ENCODE results near the gene KCNK13.
"Not testable (repeated sequence)": the region's sequence is repeated elsewhere in the genome, so short reads cannot be mapped to it uniquely, and the experiment has no call there.

The KCNK13 gene

DNA sequence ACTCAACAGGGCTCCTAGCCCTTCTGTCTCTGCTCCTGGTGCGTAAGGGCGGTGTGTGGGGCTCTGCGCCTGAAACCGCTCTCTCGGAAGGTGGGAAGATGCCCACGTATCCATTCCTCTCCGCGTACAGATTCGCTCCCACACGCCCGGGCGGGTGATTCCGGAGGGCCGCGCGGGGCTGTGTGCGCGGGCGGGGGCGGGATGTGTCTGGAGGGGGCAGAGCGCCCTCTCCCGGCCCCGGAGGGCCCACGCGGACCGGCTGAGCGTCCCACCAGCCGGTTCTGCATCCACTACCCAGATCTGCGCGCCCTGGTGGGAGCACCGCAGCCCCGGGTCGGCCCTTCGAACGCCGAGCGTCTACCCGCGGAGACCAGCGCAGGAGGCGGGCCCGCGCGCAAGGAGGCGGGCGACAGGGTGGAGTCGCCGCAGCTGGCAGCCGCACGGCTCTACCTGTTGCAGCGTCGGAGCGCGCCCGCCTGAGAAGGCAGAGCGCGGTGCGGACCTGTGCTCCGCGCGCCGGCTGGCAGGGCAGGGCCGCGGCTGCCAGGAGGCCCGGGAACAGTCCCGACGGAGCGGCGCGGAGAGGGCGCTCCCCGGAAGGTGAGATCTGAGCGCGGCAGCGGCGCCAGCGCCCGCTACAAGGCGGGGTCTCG is 1.4 kb upstream of the KCNK13 start:
- Histone ChIP-seq H3K9me3 (ENCODE audit: control insufficient read depth, low read length) (no peaks in the 10 kb centered on the region), H3K4me1 (ENCODE audit: control insufficient read depth, insufficient read depth, low read length, poor library complexity, severe bottlenecking) (peaks cover 26% of the 10 kb centered on the region), H3K4me3 (ENCODE audit: insufficient read depth, low read depth, low read length, poor library complexity, severe bottlenecking) (peak overlapping the region; percentile 51), H3K27me3 (replicated peaks; ENCODE audit: control insufficient read depth, insufficient read depth, low read length, poor library complexity, severe bottlenecking) (peaks cover 34% of the 10 kb centered on the region), H3K27ac (ENCODE audit: insufficient read depth, low read length, poor library complexity, severe bottlenecking) (no peak overlapping the region), H3K36me3 (ENCODE audit: control insufficient read depth, insufficient read depth, low read length) (no peaks in the 10 kb centered on the region)
- DNase-seq, result no peak

DNA sequence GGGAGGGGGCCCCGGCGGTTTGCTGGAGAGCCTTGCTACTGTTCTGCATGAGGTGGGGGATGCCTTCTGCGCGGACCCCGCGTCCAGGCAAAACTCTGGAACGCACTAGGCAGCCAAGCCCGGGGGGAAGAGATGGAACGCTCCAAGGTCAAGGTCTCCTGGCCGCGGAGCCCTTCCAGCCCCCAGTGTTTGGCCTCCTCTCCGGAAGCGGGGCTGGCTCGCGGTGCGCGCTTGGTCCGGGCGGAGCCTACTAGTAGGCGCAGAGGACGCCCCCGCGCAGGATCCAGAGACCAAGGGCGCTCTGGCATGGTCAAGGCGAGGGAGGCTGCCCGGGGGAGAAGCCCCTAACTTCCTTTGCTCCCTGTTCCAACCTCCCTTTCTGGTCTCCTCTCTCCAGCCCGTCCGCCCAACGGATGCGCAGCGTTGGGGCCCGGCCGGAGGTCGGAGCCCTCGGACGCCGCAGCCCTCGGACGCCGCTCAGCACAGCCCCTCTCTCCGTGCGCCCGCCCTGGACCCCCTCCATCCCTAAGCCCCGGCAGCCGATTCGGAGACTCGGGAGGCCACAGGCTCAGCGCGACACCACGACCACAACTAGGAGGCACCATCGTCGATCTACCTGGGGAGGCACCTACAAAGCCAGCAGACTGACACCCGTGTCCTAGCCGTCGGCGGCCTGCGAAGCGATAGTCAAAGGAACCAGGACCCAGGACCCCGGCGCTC is 669 bp upstream of the KCNK13 start:
- no peak for DNase-seq
- Histone ChIP-seq H3K27ac (ENCODE audit: insufficient read depth, low read length, poor library complexity, severe bottlenecking) (no peak overlapping the region), H3K27me3 (replicated peaks; ENCODE audit: control insufficient read depth, insufficient read depth, low read length, poor library complexity, severe bottlenecking) (peaks cover 34% of the 10 kb centered on the region), H3K4me1 (ENCODE audit: control insufficient read depth, insufficient read depth, low read length, poor library complexity, severe bottlenecking) (peaks cover 26% of the 10 kb centered on the region), H3K9me3 (ENCODE audit: control insufficient read depth, low read length) (no peaks in the 10 kb centered on the region), H3K36me3 (ENCODE audit: control insufficient read depth, insufficient read depth, low read length) (no peaks in the 10 kb centered on the region), H3K4me3 (ENCODE audit: insufficient read depth, low read depth, low read length, poor library complexity, severe bottlenecking) (peak overlapping the region; percentile 51)

DNA sequence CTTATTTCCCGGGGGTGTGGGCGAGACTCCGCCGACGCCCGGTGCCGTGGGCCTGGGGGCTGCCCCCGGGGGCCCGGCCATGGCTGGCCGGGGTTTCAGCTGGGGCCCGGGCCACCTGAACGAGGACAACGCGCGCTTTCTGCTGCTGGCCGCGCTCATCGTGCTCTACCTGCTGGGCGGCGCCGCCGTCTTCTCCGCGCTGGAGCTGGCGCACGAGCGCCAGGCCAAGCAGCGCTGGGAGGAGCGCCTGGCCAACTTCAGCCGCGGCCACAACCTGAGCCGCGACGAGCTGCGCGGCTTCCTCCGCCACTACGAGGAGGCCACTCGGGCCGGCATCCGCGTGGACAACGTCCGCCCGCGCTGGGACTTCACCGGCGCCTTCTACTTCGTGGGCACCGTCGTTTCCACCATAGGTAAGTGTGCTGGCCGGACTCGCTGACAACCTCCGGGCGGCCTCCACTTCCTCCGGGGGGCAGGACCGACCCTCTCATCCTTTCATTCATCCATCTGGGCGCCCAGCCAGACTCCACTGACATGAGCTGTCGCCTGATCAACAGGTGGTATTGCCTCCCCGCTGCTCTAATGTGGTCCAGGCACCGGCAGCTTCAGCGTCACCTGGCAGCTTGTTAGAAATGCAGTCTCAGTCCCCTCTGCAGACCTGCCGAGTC is 467 bp downstream of the KCNK13 start:
- H3K4me3 ChIP-seq (ENCODE audit: insufficient read depth, low read depth, low read length, poor library complexity, severe bottlenecking), result peak overlapping the region; percentile 51
- no peak for DNase-seq
- no peaks in the 10 kb centered on the region for H3K9me3 ChIP-seq (ENCODE audit: control insufficient read depth, low read length)
- no peaks in the 10 kb centered on the region for H3K36me3 ChIP-seq (ENCODE audit: control insufficient read depth, insufficient read depth, low read length)
- H3K27ac ChIP-seq (ENCODE audit: insufficient read depth, low read length, poor library complexity, severe bottlenecking), result no peak overlapping the region
- peaks cover 26% of the 10 kb centered on the region for H3K4me1 ChIP-seq (ENCODE audit: control insufficient read depth, insufficient read depth, low read length, poor library complexity, severe bottlenecking)
- peaks cover 25% of the 10 kb centered on the region for H3K27me3 ChIP-seq (replicated peaks; ENCODE audit: control insufficient read depth, insufficient read depth, low read length, poor library complexity, severe bottlenecking)

GRCh38 chr14:90062822-90063539 is 1.2 kb downstream of the KCNK13 start:
- H3K27me3 ChIP-seq (replicated peaks; ENCODE audit: control insufficient read depth, insufficient read depth, low read length, poor library complexity, severe bottlenecking), result peaks cover 25% of the 10 kb centered on the region
- H3K4me3 ChIP-seq (ENCODE audit: insufficient read depth, low read depth, low read length, poor library complexity, severe bottlenecking), result peak overlapping the region; percentile 8
- no peak overlapping the region for H3K27ac ChIP-seq (ENCODE audit: insufficient read depth, low read length, poor library complexity, severe bottlenecking)
- H3K4me1 ChIP-seq (ENCODE audit: control insufficient read depth, insufficient read depth, low read length, poor library complexity, severe bottlenecking), result peaks cover 26% of the 10 kb centered on the region
- no peaks in the 10 kb centered on the region for H3K9me3 ChIP-seq (ENCODE audit: control insufficient read depth, low read length)
- no peak for DNase-seq
- H3K36me3 ChIP-seq (ENCODE audit: control insufficient read depth, insufficient read depth, low read length), result no peaks in the 10 kb centered on the region

DNA sequence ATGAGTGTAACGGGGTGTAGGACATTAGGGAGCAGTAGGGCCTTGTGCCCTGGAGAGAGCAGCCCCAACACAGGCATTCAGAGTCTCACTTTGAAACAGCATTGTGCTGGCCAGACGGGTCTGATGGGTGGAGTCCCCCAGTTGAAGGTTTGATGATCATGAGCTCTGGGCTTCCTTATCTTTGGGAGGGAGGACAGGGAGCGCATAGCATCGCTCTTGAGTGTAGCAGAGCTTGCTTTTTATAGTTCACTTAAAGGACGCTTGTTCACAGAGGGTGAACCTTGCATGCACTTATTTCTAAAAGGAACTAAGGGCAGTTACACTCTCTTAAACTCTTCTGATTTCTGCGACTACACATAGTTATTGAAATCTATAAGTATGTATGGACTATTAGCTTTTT is 10.6 kb downstream of the KCNK13 start:
- no peaks in the 10 kb centered on the region for H3K36me3 ChIP-seq (ENCODE audit: control insufficient read depth, insufficient read depth, low read length)
- no peak overlapping the region for H3K27ac ChIP-seq (ENCODE audit: insufficient read depth, low read length, poor library complexity, severe bottlenecking)
- DNase-seq, result no peak
- H3K4me1 ChIP-seq (ENCODE audit: control insufficient read depth, insufficient read depth, low read length, poor library complexity, severe bottlenecking), result no peaks in the 10 kb centered on the region
- no peaks in the 10 kb centered on the region for H3K9me3 ChIP-seq (ENCODE audit: control insufficient read depth, low read length)
- H3K27me3 ChIP-seq (replicated peaks; ENCODE audit: control insufficient read depth, insufficient read depth, low read length, poor library complexity, severe bottlenecking), result no peaks in the 10 kb centered on the region
- no peak overlapping the region for H3K4me3 ChIP-seq (ENCODE audit: insufficient read depth, low read depth, low read length, poor library complexity, severe bottlenecking)

DNA sequence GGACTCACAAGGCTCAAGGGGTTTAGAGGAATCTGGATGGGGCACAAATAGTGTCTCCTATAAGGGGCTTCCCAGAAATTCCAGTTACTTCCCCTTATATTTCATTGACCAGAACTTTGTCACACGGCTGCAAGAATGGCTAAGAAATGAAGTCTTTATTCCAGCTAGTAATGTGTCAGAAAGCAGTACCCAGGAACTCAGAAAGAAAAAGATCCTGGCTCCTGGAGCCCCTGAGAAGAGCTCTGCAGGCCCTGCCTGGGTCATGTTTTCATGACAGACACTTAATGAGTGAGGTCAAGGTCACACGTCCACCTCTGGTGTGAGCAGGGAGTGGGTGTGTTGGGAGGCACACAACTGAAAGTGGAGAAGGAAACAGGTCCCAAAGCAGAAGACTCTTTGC is 17.8 kb downstream of the KCNK13 start:
- no peaks in the 10 kb centered on the region for H3K9me3 ChIP-seq (ENCODE audit: control insufficient read depth, low read length)
- H3K4me1 ChIP-seq (ENCODE audit: control insufficient read depth, insufficient read depth, low read length, poor library complexity, severe bottlenecking), result no peaks in the 10 kb centered on the region
- no peak overlapping the region for H3K4me3 ChIP-seq (ENCODE audit: insufficient read depth, low read depth, low read length, poor library complexity, severe bottlenecking)
- H3K27me3 ChIP-seq (replicated peaks; ENCODE audit: control insufficient read depth, insufficient read depth, low read length, poor library complexity, severe bottlenecking), result no peaks in the 10 kb centered on the region
- H3K36me3 ChIP-seq (ENCODE audit: control insufficient read depth, insufficient read depth, low read length), result no peaks in the 10 kb centered on the region
- DNase-seq, result no peak
- H3K27ac ChIP-seq (ENCODE audit: insufficient read depth, low read length, poor library complexity, severe bottlenecking), result no peak overlapping the region

DNA sequence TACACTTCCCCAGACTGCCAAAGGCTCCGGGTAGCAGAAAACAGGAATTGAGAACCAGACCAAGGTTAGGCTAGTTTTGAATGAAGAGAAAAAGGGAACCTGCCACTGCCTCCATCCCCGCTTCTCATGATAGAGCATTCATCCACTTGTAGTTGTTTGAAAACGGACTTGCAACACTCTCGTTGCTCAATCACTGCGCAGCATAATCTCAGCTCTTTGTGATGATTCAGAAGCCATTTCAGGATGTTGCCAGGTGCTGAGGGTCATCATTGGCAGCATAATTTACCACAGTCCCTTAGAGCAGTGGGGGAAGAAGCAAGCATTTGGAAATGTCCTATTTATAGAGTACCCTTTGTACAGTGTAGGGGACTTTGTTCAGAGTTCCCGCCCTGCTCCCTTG is 25.6 kb downstream of the KCNK13 start:
- no peak overlapping the region for H3K27ac ChIP-seq (ENCODE audit: insufficient read depth, low read length, poor library complexity, severe bottlenecking)
- no peak for DNase-seq

GRCh38 chr14:90088176-90088575 is 26.4 kb downstream of the KCNK13 start:
- no peak for DNase-seq

More for the DNA sequence above, 25.6 kb downstream of the KCNK13 start:
- H3K4me3 ChIP-seq (ENCODE audit: insufficient read depth, low read depth, low read length, poor library complexity, severe bottlenecking), result no peak overlapping the region
- H3K27me3 ChIP-seq (replicated peaks; ENCODE audit: control insufficient read depth, insufficient read depth, low read length, poor library complexity, severe bottlenecking), result no peaks in the 10 kb centered on the region
- H3K9me3 ChIP-seq (ENCODE audit: control insufficient read depth, low read length), result no peaks in the 10 kb centered on the region
- no peaks in the 10 kb centered on the region for H3K36me3 ChIP-seq (ENCODE audit: control insufficient read depth, insufficient read depth, low read length)
- no peaks in the 10 kb centered on the region for H3K4me1 ChIP-seq (ENCODE audit: control insufficient read depth, insufficient read depth, low read length, poor library complexity, severe bottlenecking)

DNA sequence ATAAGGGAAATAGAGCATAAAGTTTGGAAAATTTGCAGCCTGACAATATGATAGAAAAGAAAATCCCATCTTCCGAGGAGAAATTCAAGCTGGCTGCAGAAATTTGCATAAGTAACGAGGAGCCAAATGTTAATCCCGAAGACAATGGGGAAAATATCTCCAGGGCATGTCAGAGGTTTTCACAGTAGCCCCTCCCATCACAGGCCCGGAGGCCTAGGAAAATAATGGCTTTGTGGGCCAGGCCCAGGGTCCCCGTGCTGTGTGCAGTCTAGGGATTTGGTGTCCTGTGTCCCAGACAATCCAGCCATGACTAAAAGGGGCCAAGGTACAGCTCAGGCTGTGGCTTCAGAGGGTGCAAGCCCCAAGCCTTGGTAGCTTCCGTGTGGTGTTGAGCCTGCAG is 27.7 kb downstream of the KCNK13 start:
- not testable (repeated sequence) for H3K36me3 ChIP-seq (ENCODE audit: control insufficient read depth, insufficient read depth, low read length); DNase-seq; H3K4me3 ChIP-seq (ENCODE audit: insufficient read depth, low read depth, low read length, poor library complexity, severe bottlenecking); H3K27me3 ChIP-seq (replicated peaks; ENCODE audit: control insufficient read depth, insufficient read depth, low read length, poor library complexity, severe bottlenecking); H3K27ac ChIP-seq (ENCODE audit: insufficient read depth, low read length, poor library complexity, severe bottlenecking); H3K4me1 ChIP-seq (ENCODE audit: control insufficient read depth, insufficient read depth, low read length, poor library complexity, severe bottlenecking); H3K9me3 ChIP-seq (ENCODE audit: control insufficient read depth, low read length)

More at GRCh38 chr14:90088176-90088575, 26.4 kb downstream of the KCNK13 start:
- H3K36me3 ChIP-seq (ENCODE audit: control insufficient read depth, insufficient read depth, low read length), result no peaks in the 10 kb centered on the region
- no peaks in the 10 kb centered on the region for H3K9me3 ChIP-seq (ENCODE audit: control insufficient read depth, low read length)
- no peak overlapping the region for H3K27ac ChIP-seq (ENCODE audit: insufficient read depth, low read length, poor library complexity, severe bottlenecking)
- H3K4me1 ChIP-seq (ENCODE audit: control insufficient read depth, insufficient read depth, low read length, poor library complexity, severe bottlenecking), result no peaks in the 10 kb centered on the region
- no peak overlapping the region for H3K4me3 ChIP-seq (ENCODE audit: insufficient read depth, low read depth, low read length, poor library complexity, severe bottlenecking)
- no peaks in the 10 kb centered on the region for H3K27me3 ChIP-seq (replicated peaks; ENCODE audit: control insufficient read depth, insufficient read depth, low read length, poor library complexity, severe bottlenecking)
